Thyroid gland (tissue), 4 donors: ENCODE measurements around the gene STUB1. TPM values are rescaled to one million over a fixed set of nuclear protein-coding genes. Genes with fewer than 3 reads are reported as not detected.

Experiments used
- DNase-seq, 2 donors: peaks; one replicate each; pipeline ENCODE4 v3.0.0-alpha.2; 2019
- H3K27ac ChIP-seq, 3 donors: fragments of 200-600 bp; sonication (generic); 1 replicate in 2 of 3; 2 replicates in 1 of 3; pipeline ENCODE4 v1.5.1; 2016 to 2019; ENCODE audit warnings: mild to moderate bottlenecking in 1 of 3, moderate library complexity in 1 of 3
- H3K27me3 ChIP-seq: fragments of 200-600 bp; sonication (generic); one replicate; pipeline ENCODE4 v1.5.1; 2019
- H3K36me3 ChIP-seq, 2 donors: fragments of 200-600 bp; sonication (generic); one replicate each; pipeline ENCODE4 v1.5.1; 2016 to 2019
- H3K4me1 ChIP-seq, 2 donors: fragments of 200-600 bp; sonication (generic); one replicate each; pipeline ENCODE4 v1.5.1; 2017 to 2019
- H3K4me3 ChIP-seq, 3 donors: fragments of 200-600 bp; sonication (generic); replicated peaks in 1 of 3; 1 replicate in 2 of 3; 2 replicates in 1 of 3; pipeline ENCODE4 v1.5.1; 2016; ENCODE audit warnings: mild to moderate bottlenecking in 1 of 3
- H3K9me3 ChIP-seq: fragments of 200-600 bp; sonication (generic); one replicate; pipeline ENCODE4 v1.5.1; 2017
- CTCF ChIP-seq, 6 experiments: fragments of 200-600 bp in 3 of 6; fragments of 450-650 bp in 3 of 6; sonication (generic) in 3 of 6; IDR thresholded peaks; one replicate each; pipeline ENCODE4 v1.5.1; 2016 to 2019; ENCODE audit warnings: antibody characterized with exemption in 6 of 6, mild to moderate bottlenecking in 2 of 6, inconsistent platforms in 1 of 6, moderate library complexity in 1 of 6
- POLR2A ChIP-seq, 2 donors: fragments of 450-650 bp; IDR thresholded peaks; one replicate each; pipeline ENCODE4 v1.6.1; 2017; ENCODE audit warnings: antibody characterized with exemption in 2 of 2, mild to moderate bottlenecking in 2 of 2, moderate library complexity in 1 of 2
- WGBS, 2 donors: methylation state at CpG; one replicate each; pipeline ENCODE4 v1.1.5; 2017; 5-methylcytosine and 5-hydroxymethylcytosine counted together
- intact Hi-C: fragments of 100-400 bp; cut with DNase I; formaldehyde crosslinking; loops from one replicate; pipeline ENCODE4 v1.15.1; 2023
- total RNA-seq, 4 donors: library from RNA; depleted of rRNA; stranded (reverse); fragments of >200 nt; gene quantifications; one replicate each; pipeline ENCODE4 v1.2.3, GENCODE V29; 2016

Gene STUB1
- total RNA-seq, 4 donors from 2014 or later: 134 to 206 (median 162) TPM

- no peaks in the 10 kb centered on the region for H3K9me3 ChIP-seq
- H3K36me3 ChIP-seq: peaks cover 7 to 21% of the 10 kb centered on the region in 2 donors
- H3K27ac ChIP-seq: no peak overlapping the region
- H3K4me1 ChIP-seq: peaks cover 24 to 28% of the 10 kb centered on the region in 2 donors
- intact Hi-C loops: no loop called here
- no peak overlapping the region for H3K4me3 ChIP-seq
- no peak for TF ChIP-seq POLR2A (IDR thresholded peaks at IDR 0.05)
- TF ChIP-seq CTCF (IDR thresholded peaks at IDR 0.05): no peak
- WGBS, 2 donors: 91 to 92% methylated on average over 20 to 24 of the region's 37 CpGs
- no peak for DNase-seq
- H3K27me3 ChIP-seq: no peaks in the 10 kb centered on the region
Measured at GRCh38 chr16:729768-730665, 49.8 kb downstream of the STUB1 start.

DNA sequence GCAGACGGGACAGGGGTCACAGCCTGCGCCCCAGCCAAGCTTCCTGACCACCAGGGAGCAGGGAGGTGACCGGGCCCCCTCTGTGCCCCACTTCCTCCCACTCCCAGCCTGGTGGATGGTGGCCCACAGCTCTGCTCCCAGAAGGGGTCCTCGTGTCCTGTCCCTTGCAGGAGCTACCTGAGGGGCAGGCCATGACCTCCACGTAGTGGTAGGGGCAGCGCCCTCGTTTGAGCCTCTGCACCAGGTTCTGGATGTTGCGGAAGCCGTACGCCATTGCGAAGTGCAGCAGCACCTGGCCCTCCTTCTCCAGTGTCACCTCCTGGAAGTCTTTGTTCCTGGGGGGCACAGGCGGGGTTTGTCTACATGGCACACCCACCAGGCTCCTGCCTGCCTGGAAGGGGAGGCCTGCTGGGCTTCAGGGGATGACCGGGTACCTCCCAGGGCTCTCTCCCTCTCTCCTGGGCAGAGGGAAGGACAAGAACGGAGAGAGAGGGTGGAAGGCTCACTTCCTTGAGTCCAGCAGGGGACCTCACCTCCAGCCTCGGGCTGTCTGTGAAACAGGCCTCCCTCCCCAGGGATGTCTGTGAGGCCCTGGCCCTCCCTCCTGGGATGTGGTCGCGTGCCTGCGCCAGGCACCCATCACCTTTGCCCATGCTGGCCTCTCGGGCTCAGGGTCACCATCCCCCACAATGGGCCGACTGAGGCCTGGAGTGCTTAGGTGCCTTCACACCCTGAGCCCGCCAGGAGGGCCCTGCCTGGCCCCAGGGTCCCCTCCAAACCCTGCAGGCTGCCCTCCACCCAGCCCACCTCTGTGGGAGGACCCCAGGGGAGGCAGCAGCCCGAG is 50.7 kb downstream of the STUB1 start:
- Histone ChIP-seq H3K27me3 (no peaks in the 10 kb centered on the region), H3K27ac (no peak overlapping the region), H3K4me3 (no peak overlapping the region), H3K36me3 (peaks cover 12 to 26% of the 10 kb centered on the region in 2 donors), H3K4me1 (peaks cover 24 to 28% of the 10 kb centered on the region in 2 donors), H3K9me3 (no peaks in the 10 kb centered on the region)
- DNase-seq: no peak
- TF ChIP-seq CTCF (IDR thresholded peaks at IDR 0.05): no peak
- TF ChIP-seq POLR2A (IDR thresholded peaks at IDR 0.05): no peak
- intact Hi-C loops: no loop called here
- WGBS, 2 donors: 88 to 99% methylated on average over 10 to 13 of the region's 22 CpGs

- WGBS, 2 donors: 96 to 97% methylated on average over 12 of the region's 12 CpGs
- Histone ChIP-seq H3K27me3 (no peaks in the 10 kb centered on the region), H3K27ac (no peak overlapping the region), H3K9me3 (no peaks in the 10 kb centered on the region), H3K4me1 (peaks cover 17% of the 10 kb centered on the region in 2 donors), H3K36me3 (peaks cover 18 to 39% of the 10 kb centered on the region in 2 donors), H3K4me3 (no peak overlapping the region)
- no peak for TF ChIP-seq CTCF (IDR thresholded peaks at IDR 0.05)
- TF ChIP-seq POLR2A (IDR thresholded peaks at IDR 0.05): no peak
- intact Hi-C loops: no loop called here
- no peak for DNase-seq
Measured at GRCh38 chr16:732332-732731, 52.1 kb downstream of the STUB1 start.

Other genes starting within 250 kb of the STUB1 start
- 10 to 100 TPM; 19.6 to 42.6 (median 29.0) TPM for gene CAPN15, start 152.7 kb upstream of the STUB1 start, total RNA-seq
- not detected for gene PRR35, start 120.0 kb upstream of the STUB1 start, total RNA-seq
- under 1 TPM in 3 of 4 donors, not detected in 1; 0.63 to 0.81 (median 0.67) TPM for gene NHLRC4, start 113.4 kb upstream of the STUB1 start, total RNA-seq
- gene PIGQ, start 110.4 kb upstream of the STUB1 start, total RNA-seq: 100 to 1,000 TPM in 3 of 4 donors, 10 to 100 TPM in 1; 69.6 to 125 (median 108) TPM
- gene RAB40C, start 90.3 kb upstream of the STUB1 start, total RNA-seq: 10 to 100 TPM; 17.7 to 24.4 (median 18.4) TPM
- 1 to 10 TPM in 1 of 4 donors, under 1 TPM in 3; 0.13 to 1.8 (median 0.77) TPM for gene WFIKKN1, start 49.4 kb upstream of the STUB1 start, total RNA-seq
- gene METTL26, start 44.1 kb upstream of the STUB1 start, total RNA-seq: 100 to 1,000 TPM in 2 of 4 donors, 10 to 100 TPM in 2; 54.2 to 180 (median 115) TPM
- gene MCRIP2, start 38.6 kb upstream of the STUB1 start, total RNA-seq: 100 to 1,000 TPM in 1 of 4 donors, 10 to 100 TPM in 3; 61.3 to 124 (median 69.1) TPM
- gene WDR90, start 31.0 kb upstream of the STUB1 start, total RNA-seq: 10 to 100 TPM; 23.6 to 56.0 (median 34.3) TPM
- 10 to 100 TPM; 49.7 to 81.8 (median 57.6) TPM for gene RHOT2, start 12.3 kb upstream of the STUB1 start, total RNA-seq
- gene RHBDL1, start 4.7 kb upstream of the STUB1 start, total RNA-seq: under 1 TPM in 3 of 4 donors, not detected in 1; 0.27 to 0.63 (median 0.56) TPM
- gene JMJD8, start 3.9 kb downstream of the STUB1 start, total RNA-seq: 100 to 1,000 TPM in 3 of 4 donors, 10 to 100 TPM in 1; 72.8 to 156 (median 124) TPM
- 10 to 100 TPM; 13.3 to 20.1 (median 17.6) TPM for gene WDR24, start 10.0 kb downstream of the STUB1 start, total RNA-seq
- 1 to 10 TPM; 5.8 to 7.5 (median 6.9) TPM for gene FBXL16, start 25.4 kb downstream of the STUB1 start, total RNA-seq
- gene METRN, start 34.7 kb downstream of the STUB1 start, total RNA-seq: 100 to 1,000 TPM in 1 of 4 donors, 10 to 100 TPM in 3; 51.0 to 109 (median 57.0) TPM
- 100 to 1,000 TPM in 1 of 4 donors, 10 to 100 TPM in 3; 56.4 to 109 (median 63.8) TPM for gene ANTKMT, start 40.7 kb downstream of the STUB1 start, total RNA-seq
- under 1 TPM in 1 of 4 donors, not detected in 3; 0.27 TPM for gene CCDC78, start 46.0 kb downstream of the STUB1 start, total RNA-seq
- 1 to 10 TPM in 3 of 4 donors, not detected in 1; 3.8 to 8.7 (median 5.1) TPM for gene HAGHL, start 46.7 kb downstream of the STUB1 start, total RNA-seq
- gene CIAO3, start 60.6 kb downstream of the STUB1 start, total RNA-seq: 10 to 100 TPM; 38.7 to 53.8 (median 44.6) TPM
- gene MSLN, start 80.3 kb downstream of the STUB1 start, total RNA-seq: not detected
- gene RPUSD1, start 108.0 kb downstream of the STUB1 start, total RNA-seq: 10 to 100 TPM; 14.1 to 27.9 (median 20.8) TPM
- gene CHTF18, start 108.2 kb downstream of the STUB1 start, total RNA-seq: 10 to 100 TPM; 10.1 to 14.6 (median 11.7) TPM
- not detected for gene GNG13, start 120.3 kb downstream of the STUB1 start, total RNA-seq